K562 (cell line): ENCODE results near the gene BBX. TPM values are rescaled to one million over a fixed set of nuclear protein-coding genes. Genes with fewer than 3 reads are reported as not detected.

Experiments
- ATAC-seq: fragments of 200-7000 bp; cut with Tn5 transposase; 3 replicates; pipeline ENCODE4 v1.9.1; 2020; ENCODE audit warnings: moderate library complexity
- BruUV-seq: library from RNA; stranded (reverse); fragments of 400-500 nt; replicated peaks from 2 replicates; lab custom pipeline; 2021; lab: Mats Ljungman, UMichigan
- CTCF ChIA-PET: fragments of 300-600 bp; formaldehyde crosslinking; extraction: SDS; loops from one replicate; lab custom pipeline; 2021; ENCODE audit warnings: low intra/inter-chr PET ratio; lab: Yijun Ruan, JAX
- POLR2A ChIA-PET: fragments of 300-600, 350-650 bp; sonication (Branson Sonifier 250); formaldehyde crosslinking; extraction: SDS; loops from one replicate; lab custom pipeline; 2021; ENCODE audit warnings: antibody characterized with exemption, inconsistent platforms; lab: Yijun Ruan, JAX
- DNase-seq, 4 experiments: peaks; one replicate each; pipeline versions ENCODE4 v3.0.0 to v3.0.0-alpha.2; 2011 to 2018; ENCODE audit warnings: low spot score in 3 of 4, mixed read lengths in 3 of 4; ENCODE audit errors: extremely low read depth in 1 of 4
- FAIRE-seq: peaks from 2 replicates; lab custom pipeline; 2011; peaks lifted over from hg19 to GRCh38; lab: Jason Lieb, UNC
- H2AFZ ChIP-seq: 2 replicates; pipeline ENCODE4 v1.6.0; 2011; ENCODE audit warnings: low read depth, low read length, control low read depth, inconsistent platforms
- H3K27ac ChIP-seq: fragments of 200-600 bp; 3 replicates; pipeline ENCODE4 v1.8.0; 2011; ENCODE audit warnings: low read depth, mild to moderate bottlenecking, control low read depth, inconsistent platforms, low read length, moderate library complexity, mixed read lengths; ENCODE audit errors: extremely low read depth
- H3K27me3 ChIP-seq, 2 experiments: fragments of 300-600 bp in 1 of 2; 2 replicates in 1 of 2; 3 replicates in 1 of 2; pipeline versions ENCODE4 v1.6.0 to v1.8.0; 2011; ENCODE audit warnings: inconsistent platforms in 2 of 2, low read length in 2 of 2, mild to moderate bottlenecking in 1 of 2, mixed read lengths in 1 of 2, moderate library complexity in 1 of 2; ENCODE audit not compliant: control insufficient read depth in 2 of 2, insufficient read depth in 2 of 2
- H3K36me3 ChIP-seq: fragments of 300-600 bp; 3 replicates; pipeline ENCODE4 v1.8.0; 2011; ENCODE audit warnings: mild to moderate bottlenecking, low read length, inconsistent platforms; ENCODE audit not compliant: control insufficient read depth, insufficient read depth
- H3K4me1 ChIP-seq, 2 experiments: fragments of 200-600 bp in 1 of 2; replicated peaks in 1 of 2; 2 replicates in 1 of 2; 3 replicates in 1 of 2; pipeline versions ENCODE4 v1.5.1 to v1.8.0; 2011; ENCODE audit warnings: inconsistent platforms in 2 of 2, low read length in 2 of 2, mild to moderate bottlenecking in 1 of 2, mixed read lengths in 1 of 2, moderate library complexity in 1 of 2; ENCODE audit not compliant: control insufficient read depth in 2 of 2, insufficient read depth in 2 of 2
- H3K4me2 ChIP-seq: 2 replicates; pipeline ENCODE4 v1.6.1; 2011; ENCODE audit warnings: low read length, control low read depth, inconsistent platforms, mixed read lengths; ENCODE audit not compliant: insufficient read depth
- H3K4me3 ChIP-seq: fragments of 200-600 bp; sonication (generic), shearing (Covaris generic); 2 replicates; pipeline ENCODE4 v1.5.1; 2016; ENCODE audit warnings: control low read depth, inconsistent platforms
- H3K79me2 ChIP-seq: fragments of 200-600 bp; 3 replicates; pipeline ENCODE4 v1.8.0; 2011; ENCODE audit warnings: low read length, inconsistent platforms; ENCODE audit not compliant: control insufficient read depth, insufficient read depth
- H3K9ac ChIP-seq, 2 experiments: 2 replicates each; pipeline versions ENCODE4 v1.6.0 to v1.6.1; 2011; ENCODE audit warnings: low read depth in 2 of 2, low read length in 2 of 2, control low read depth in 1 of 2, inconsistent platforms in 1 of 2, mild to moderate bottlenecking in 1 of 2, mixed read lengths in 1 of 2; ENCODE audit not compliant: insufficient read depth in 1 of 2
- H3K9me1 ChIP-seq: one replicate; pipeline ENCODE4 v1.6.0; 2011; ENCODE audit warnings: inconsistent platforms, mild to moderate bottlenecking, low read length, moderate library complexity; ENCODE audit not compliant: control insufficient read depth, insufficient read depth
- H3K9me3 ChIP-seq: replicated peaks from 2 replicates; pipeline ENCODE4 v1.5.1; 2011; ENCODE audit warnings: low read depth, low read length, inconsistent platforms; ENCODE audit not compliant: control insufficient read depth, insufficient read depth
- H4K20me1 ChIP-seq: replicated peaks from 2 replicates; pipeline ENCODE4 v1.6.1; 2011; ENCODE audit warnings: low read length, inconsistent platforms, mixed read lengths; ENCODE audit not compliant: control insufficient read depth, insufficient read depth
- CHCHD3 ChIP-seq: fragments of 250-450 bp; sonication (Bioruptor Pico); IDR thresholded peaks from 2 replicates; pipeline ENCODE4 v2.1.2; 2022; ENCODE audit warnings: mild to moderate bottlenecking
- GABPA ChIP-seq: fragments of 200-800 bp; sonication (Bioruptor generic); conservative IDR thresholded peaks from 2 replicates; pipeline ENCODE4 v1.6.1; 2016; ENCODE audit warnings: low read depth, missing genetic modification characterization, missing compliant biosample characterization
- HEY1 ChIP-seq: fragments of 250-450 bp; sonication (Bioruptor Pico); IDR thresholded peaks from 2 replicates; pipeline ENCODE4 v1.5.0; 2020; ENCODE audit warnings: mild to moderate bottlenecking, moderate library complexity, borderline replicate concordance
- HNRNPUL1 ChIP-seq: fragments of 200-400 bp; formaldehyde crosslinking; IDR thresholded peaks from 2 replicates; pipeline ENCODE4 v1.6.1; 2017; ENCODE audit warnings: low read length
- HOXB6 ChIP-seq: fragments of 250-450 bp; sonication (Bioruptor Pico); IDR thresholded peaks from 2 replicates; pipeline ENCODE4 v1.5.1; 2022; ENCODE audit warnings: mild to moderate bottlenecking, borderline replicate concordance
- LARP7 ChIP-seq: fragments of 450-650 bp; IDR thresholded peaks from 2 replicates; pipeline ENCODE4 v1.6.1; 2016
- NFRKB ChIP-seq: fragments of 450-650 bp; IDR thresholded peaks from 2 replicates; pipeline ENCODE4 v1.6.1; 2016; ENCODE audit warnings: low read depth
- RBM34 ChIP-seq: fragments of 200-400 bp; formaldehyde crosslinking; IDR thresholded peaks from 2 replicates; pipeline ENCODE4 v1.6.1; 2018; ENCODE audit warnings: low read length, borderline replicate concordance; ENCODE audit not compliant: insufficient read depth
- RHOXF2B ChIP-seq: fragments of 250-450 bp; sonication (Bioruptor Pico); conservative IDR thresholded peaks from 2 replicates; pipeline ENCODE4 v1.5.1; 2021
- ZNF217 ChIP-seq: sonication (generic); formaldehyde crosslinking; IDR thresholded peaks from 2 replicates; pipeline ENCODE4 v1.8.0; 2022; ENCODE audit warnings: mild to moderate bottlenecking, missing genetic modification reagents
- ZNF445 ChIP-seq: fragments of 250-450 bp; sonication (Bioruptor Pico); IDR thresholded peaks from 2 replicates; pipeline ENCODE4 v1.4.0; 2020; ENCODE audit warnings: low read depth, mild to moderate bottlenecking, moderate library complexity
- ZNF79 ChIP-seq: fragments of 250-450 bp; sonication (Bioruptor Pico); IDR thresholded peaks from 2 replicates; pipeline ENCODE4 v1.4.0; 2020; ENCODE audit warnings: low read depth, mild to moderate bottlenecking, moderate library complexity
- WGBS: fragments of 100-300 bp; shearing (Covaris generic); methylation state at CpG from one replicate; pipeline ENCODE4 v1.1.6; 2016; ENCODE audit warnings: low coverage, mixed read lengths; ENCODE audit not compliant: insufficient coverage; ENCODE audit errors: missing lambda C conversion rate; 5-methylcytosine and 5-hydroxymethylcytosine counted together
- in situ Hi-C: fragments of 300-500 bp; cut with MboI; formaldehyde crosslinking; loops from 4 replicates; pipeline ENCODE4 v1.15.0; 2018; ENCODE audit warnings: inconsistent platforms, mixed read lengths
- intact Hi-C: fragments of 100-400 bp; cut with micrococcal nuclease; formaldehyde crosslinking; loops from 2 replicates; pipeline ENCODE4 v1.14.2; 2022
- polyA plus RNA-seq, 8 experiments: library from polyadenylated mRNA; depleted of rRNA in 4 of 8; stranded (reverse) in 5 of 8; unstranded in 3 of 8; fragments of >200 nt; fragmentation: Nextera tagmentation in 2 of 8; fragmentation: Illumina TruSeq in 1 of 8; extraction: Ambion mirVana in 2 of 8; extraction: Trizol in 1 of 8; gene quantifications; 2 replicates each; pipeline versions ENCODE4 v1.2.1 to v1.2.3, GENCODE V29; 2011 to 2014; ENCODE audit warnings: inconsistent platforms in 1 of 8, missing spikeins in 1 of 8
- total RNA-seq, 7 experiments: library from RNA; depleted of rRNA in 6 of 7; stranded (reverse); fragments of >200 nt in 6 of 7; fragmentation: Illumina TruSeq in 2 of 7; extraction: Trizol in 2 of 7; gene quantifications; 2 replicates each; pipeline versions ENCODE4 v1.2.1 to v1.2.3, GENCODE V29; 2011 to 2021; ENCODE audit warnings: low replicate concordance in 1 of 7
- TF ChIP-seq, protein P1 (sequence below), 2 experiments: fragments of 450-650 bp; IDR thresholded peaks; 2 replicates each; pipeline ENCODE4 v1.6.1; 2018; ENCODE audit warnings: mild to moderate bottlenecking in 2 of 2, low read depth in 1 of 2; ENCODE audit not compliant: partially characterized antibody in 2 of 2
- TF ChIP-seq, protein P2 (sequence below): IDR thresholded peaks from 2 replicates; pipeline ENCODE4 v1.6.1; 2014; ENCODE audit warnings: antibody characterized with exemption
- TF ChIP-seq, protein P3 (sequence below): fragments of 450-650 bp; conservative IDR thresholded peaks from 2 replicates; pipeline ENCODE4 v1.6.1; 2016; ENCODE audit warnings: missing genetic modification characterization, low read depth, mild to moderate bottlenecking, control low read depth, missing compliant biosample characterization
- TF ChIP-seq, protein P4 (sequence below): fragments of 450-650 bp; conservative IDR thresholded peaks from 2 replicates; pipeline ENCODE4 v1.6.1; 2016; ENCODE audit warnings: missing genetic modification characterization, low read depth, mild to moderate bottlenecking, missing compliant biosample characterization, moderate library complexity

Gene BBX
- total and polyA plus RNA-seq, 9 of the 15 experiments (the other 6 are each of a cell fraction or from before 2014, with no cell fraction given) = 4.9 to 19.5 (median 11.8) TPM

DNA sequence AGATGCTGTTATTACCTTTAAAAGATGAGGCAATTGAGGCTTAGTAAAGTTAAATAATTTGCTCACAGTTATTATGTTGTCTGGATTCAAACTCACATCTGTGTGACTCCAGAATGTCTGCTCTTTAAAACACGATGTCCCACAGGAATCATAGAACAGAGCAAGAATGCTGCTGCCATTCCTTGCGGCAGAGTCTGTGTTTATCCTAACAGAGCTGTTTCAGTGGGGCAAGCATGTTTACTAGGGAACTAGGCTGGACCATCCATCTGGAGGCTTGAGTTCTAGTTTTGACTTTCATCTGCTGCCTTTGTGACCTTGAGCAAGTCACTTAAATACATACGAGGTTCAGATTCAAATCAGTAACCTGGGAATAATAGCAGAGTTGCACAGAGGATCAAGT is 72.1 kb downstream of the BBX start:
- no peak overlapping the region for H3K9ac ChIP-seq
- 42% methylated on average over 3 of the region's 3 CpGs for WGBS
- H3K4me1 ChIP-seq = no peaks in the 10 kb centered on the region; a peak in 1 of 5 replicates
- no peak overlapping the region for H2AFZ ChIP-seq
- no peak overlapping the region for H3K4me3 ChIP-seq
- no peaks in the 10 kb centered on the region for H3K79me2 ChIP-seq
- CTCF ChIA-PET = no interaction called here
- BruUV-seq = no TSS peak
- POLR2A ChIA-PET = no interaction called here
- intact Hi-C loops = no loop called here
- in situ Hi-C loops = no loop called here
- H3K27me3 ChIP-seq = no peaks in the 10 kb centered on the region
- H3K36me3 ChIP-seq = no peaks in the 10 kb centered on the region
- no peaks in the 10 kb centered on the region for H3K9me1 ChIP-seq
- H3K9me3 ChIP-seq = no peaks in the 10 kb centered on the region
- no peak overlapping the region for H3K27ac ChIP-seq
- FAIRE-seq (no peak), ATAC-seq (no peak), DNase-seq (no peak)
- H3K4me2 ChIP-seq = no peak overlapping the region
- 0 out of 2 replicates have a peak, but pooled peaks cover 5% of the 10 kb centered on the region for H4K20me1 ChIP-seq
- no peak for TF ChIP-seq RHOXF2B (CRISPR knock-in tag)
- no peak for TF ChIP-seq HEY1
- no peak for TF ChIP-seq RBM34
- TF ChIP-seq, protein P1, sequence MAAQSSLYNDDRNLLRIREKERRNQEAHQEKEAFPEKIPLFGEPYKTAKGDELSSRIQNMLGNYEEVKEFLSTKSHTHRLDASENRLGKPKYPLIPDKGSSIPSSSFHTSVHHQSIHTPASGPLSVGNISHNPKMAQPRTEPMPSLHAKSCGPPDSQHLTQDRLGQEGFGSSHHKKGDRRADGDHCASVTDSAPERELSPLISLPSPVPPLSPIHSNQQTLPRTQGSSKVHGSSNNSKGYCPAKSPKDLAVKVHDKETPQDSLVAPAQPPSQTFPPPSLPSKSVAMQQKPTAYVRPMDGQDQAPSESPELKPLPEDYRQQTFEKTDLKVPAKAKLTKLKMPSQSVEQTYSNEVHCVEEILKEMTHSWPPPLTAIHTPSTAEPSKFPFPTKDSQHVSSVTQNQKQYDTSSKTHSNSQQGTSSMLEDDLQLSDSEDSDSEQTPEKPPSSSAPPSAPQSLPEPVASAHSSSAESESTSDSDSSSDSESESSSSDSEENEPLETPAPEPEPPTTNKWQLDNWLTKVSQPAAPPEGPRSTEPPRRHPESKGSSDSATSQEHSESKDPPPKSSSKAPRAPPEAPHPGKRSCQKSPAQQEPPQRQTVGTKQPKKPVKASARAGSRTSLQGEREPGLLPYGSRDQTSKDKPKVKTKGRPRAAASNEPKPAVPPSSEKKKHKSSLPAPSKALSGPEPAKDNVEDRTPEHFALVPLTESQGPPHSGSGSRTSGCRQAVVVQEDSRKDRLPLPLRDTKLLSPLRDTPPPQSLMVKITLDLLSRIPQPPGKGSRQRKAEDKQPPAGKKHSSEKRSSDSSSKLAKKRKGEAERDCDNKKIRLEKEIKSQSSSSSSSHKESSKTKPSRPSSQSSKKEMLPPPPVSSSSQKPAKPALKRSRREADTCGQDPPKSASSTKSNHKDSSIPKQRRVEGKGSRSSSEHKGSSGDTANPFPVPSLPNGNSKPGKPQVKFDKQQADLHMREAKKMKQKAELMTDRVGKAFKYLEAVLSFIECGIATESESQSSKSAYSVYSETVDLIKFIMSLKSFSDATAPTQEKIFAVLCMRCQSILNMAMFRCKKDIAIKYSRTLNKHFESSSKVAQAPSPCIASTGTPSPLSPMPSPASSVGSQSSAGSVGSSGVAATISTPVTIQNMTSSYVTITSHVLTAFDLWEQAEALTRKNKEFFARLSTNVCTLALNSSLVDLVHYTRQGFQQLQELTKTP (IDR thresholded peaks at IDR 0.05; ENCODE audit: low read depth in 1 of 2, partially characterized antibody in 2 of 2) = no peak
- TF ChIP-seq LARP7 = no peak
- TF ChIP-seq, protein P2, sequence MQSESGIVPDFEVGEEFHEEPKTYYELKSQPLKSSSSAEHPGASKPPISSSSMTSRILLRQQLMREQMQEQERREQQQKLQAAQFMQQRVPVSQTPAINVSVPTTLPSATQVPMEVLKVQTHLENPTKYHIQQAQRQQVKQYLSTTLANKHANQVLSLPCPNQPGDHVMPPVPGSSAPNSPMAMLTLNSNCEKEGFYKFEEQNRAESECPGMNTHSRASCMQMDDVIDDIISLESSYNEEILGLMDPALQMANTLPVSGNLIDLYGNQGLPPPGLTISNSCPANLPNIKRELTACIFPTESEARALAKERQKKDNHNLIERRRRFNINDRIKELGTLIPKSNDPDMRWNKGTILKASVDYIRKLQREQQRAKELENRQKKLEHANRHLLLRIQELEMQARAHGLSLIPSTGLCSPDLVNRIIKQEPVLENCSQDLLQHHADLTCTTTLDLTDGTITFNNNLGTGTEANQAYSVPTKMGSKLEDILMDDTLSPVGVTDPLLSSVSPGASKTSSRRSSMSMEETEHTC = no peak
- TF ChIP-seq, protein P3, sequence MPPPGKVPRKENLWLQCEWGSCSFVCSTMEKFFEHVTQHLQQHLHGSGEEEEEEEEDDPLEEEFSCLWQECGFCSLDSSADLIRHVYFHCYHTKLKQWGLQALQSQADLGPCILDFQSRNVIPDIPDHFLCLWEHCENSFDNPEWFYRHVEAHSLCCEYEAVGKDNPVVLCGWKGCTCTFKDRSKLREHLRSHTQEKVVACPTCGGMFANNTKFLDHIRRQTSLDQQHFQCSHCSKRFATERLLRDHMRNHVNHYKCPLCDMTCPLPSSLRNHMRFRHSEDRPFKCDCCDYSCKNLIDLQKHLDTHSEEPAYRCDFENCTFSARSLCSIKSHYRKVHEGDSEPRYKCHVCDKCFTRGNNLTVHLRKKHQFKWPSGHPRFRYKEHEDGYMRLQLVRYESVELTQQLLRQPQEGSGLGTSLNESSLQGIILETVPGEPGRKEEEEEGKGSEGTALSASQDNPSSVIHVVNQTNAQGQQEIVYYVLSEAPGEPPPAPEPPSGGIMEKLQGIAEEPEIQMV (tag) = no peak
- TF ChIP-seq, protein P4, sequence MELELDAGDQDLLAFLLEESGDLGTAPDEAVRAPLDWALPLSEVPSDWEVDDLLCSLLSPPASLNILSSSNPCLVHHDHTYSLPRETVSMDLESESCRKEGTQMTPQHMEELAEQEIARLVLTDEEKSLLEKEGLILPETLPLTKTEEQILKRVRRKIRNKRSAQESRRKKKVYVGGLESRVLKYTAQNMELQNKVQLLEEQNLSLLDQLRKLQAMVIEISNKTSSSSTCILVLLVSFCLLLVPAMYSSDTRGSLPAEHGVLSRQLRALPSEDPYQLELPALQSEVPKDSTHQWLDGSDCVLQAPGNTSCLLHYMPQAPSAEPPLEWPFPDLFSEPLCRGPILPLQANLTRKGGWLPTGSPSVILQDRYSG = no peak
- TF ChIP-seq ZNF217 = no peak
- no peak for TF ChIP-seq ZNF79 (CRISPR knock-in tag)
- TF ChIP-seq HNRNPUL1 = no peak
- no peak for TF ChIP-seq GABPA (tag)
- no peak for TF ChIP-seq NFRKB
- no peak for TF ChIP-seq HOXB6
- TF ChIP-seq CHCHD3 (CRISPR knock-in tag) = no peak
- no peak for TF ChIP-seq ZNF445 (CRISPR knock-in tag)
